ENCODE results near the gene SELENOK.

- TF ChIP-seq, protein P1, sequence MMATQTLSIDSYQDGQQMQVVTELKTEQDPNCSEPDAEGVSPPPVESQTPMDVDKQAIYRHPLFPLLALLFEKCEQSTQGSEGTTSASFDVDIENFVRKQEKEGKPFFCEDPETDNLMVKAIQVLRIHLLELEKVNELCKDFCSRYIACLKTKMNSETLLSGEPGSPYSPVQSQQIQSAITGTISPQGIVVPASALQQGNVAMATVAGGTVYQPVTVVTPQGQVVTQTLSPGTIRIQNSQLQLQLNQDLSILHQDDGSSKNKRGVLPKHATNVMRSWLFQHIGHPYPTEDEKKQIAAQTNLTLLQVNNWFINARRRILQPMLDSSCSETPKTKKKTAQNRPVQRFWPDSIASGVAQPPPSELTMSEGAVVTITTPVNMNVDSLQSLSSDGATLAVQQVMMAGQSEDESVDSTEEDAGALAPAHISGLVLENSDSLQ (IDR thresholded peaks at IDR 0.05) = no peak
- no peak for TF ChIP-seq NFRKB (IDR thresholded peaks at IDR 0.05)
- no peak for TF ChIP-seq SUZ12 (IDR thresholded peaks at IDR 0.05)
- no peak for TF ChIP-seq SP1 (IDR thresholded peaks at IDR 0.05)
- TF ChIP-seq ELF4 (IDR thresholded peaks at IDR 0.05) = no peak
- TF ChIP-seq FOXM1 (IDR thresholded peaks at IDR 0.05; ENCODE audit: borderline replicate concordance) = no peak
- TF ChIP-seq ZNF384 (IDR thresholded peaks at IDR 0.05) = no peak
- TF ChIP-seq LEF1 (IDR thresholded peaks at IDR 0.05; ENCODE audit: borderline replicate concordance) = no peak
- TF ChIP-seq TARDBP (IDR thresholded peaks at IDR 0.05) = no peak
- TF ChIP-seq ARNT (IDR thresholded peaks at IDR 0.05) = no peak
- no peak for TF ChIP-seq FOXA1 (IDR thresholded peaks at IDR 0.05)
- TF ChIP-seq FOXK2 (IDR thresholded peaks at IDR 0.05) = no peak
Observed at GRCh38 chr3:53856964-53857363, 34.7 kb downstream of the SELENOK start.
